GM21723 (cell line): Measurements from ENCODE around the gene PPP4R4.

Experiments
- ATAC-seq: cut with Tn5 transposase; IDR thresholded peaks from one replicate; pipeline ENCODE4 v1.9.1; 2021; ENCODE audit warnings: mild to moderate bottlenecking, moderate library complexity; ENCODE audit not compliant: unreplicated experiment

PPP4R4 gene

GRCh38 chr14:94303111-94303510 is 129.0 kb downstream of the PPP4R4 start:
- no peak for ATAC-seq

- no peak for ATAC-seq
These were observed 130.1 kb downstream of the PPP4R4 start for GRCh38 chr14:94304243-94304642.

- no peak for ATAC-seq
These were observed 131.5 kb downstream of the PPP4R4 start for GRCh38 chr14:94305620-94306019.

- no peak for ATAC-seq
These were observed 132.2 kb downstream of the PPP4R4 start for GRCh38 chr14:94306047-94306978.

GRCh38 chr14:94307410-94307992 is 133.4 kb downstream of the PPP4R4 start:
- no peak for ATAC-seq

GRCh38 chr14:94309721-94310120 is 135.6 kb downstream of the PPP4R4 start:
- no peak for ATAC-seq

GRCh38 chr14:94310248-94310647 is 136.1 kb downstream of the PPP4R4 start:
- ATAC-seq = no peak

- no peak for ATAC-seq
These were observed 138.5 kb downstream of the PPP4R4 start for GRCh38 chr14:94312481-94313246.

GRCh38 chr14:94313991-94314655 is 140.0 kb downstream of the PPP4R4 start:
- no peak for ATAC-seq

- no peak for ATAC-seq
These were observed 140.8 kb downstream of the PPP4R4 start for GRCh38 chr14:94314890-94315289.

- no peak for ATAC-seq
These were observed 142.6 kb downstream of the PPP4R4 start for GRCh38 chr14:94316692-94317091.

GRCh38 chr14:94317259-94317658 is 143.1 kb downstream of the PPP4R4 start:
- no peak for ATAC-seq

- ATAC-seq = no peak
These were observed 146.1 kb downstream of the PPP4R4 start for GRCh38 chr14:94320243-94320642.

- no peak for ATAC-seq
These were observed 147.5 kb downstream of the PPP4R4 start for GRCh38 chr14:94321421-94322271.

GRCh38 chr14:94322648-94323570 is 148.8 kb downstream of the PPP4R4 start, which contains the start of gene SERPINA6:
Gene SERPINA6 (minus strand): TSS chr14:94323336. CDS start chr14:94314648, 8,688 bp downstream.
- no peak for ATAC-seq

- no peak for ATAC-seq
These were observed 154.1 kb downstream of the PPP4R4 start for GRCh38 chr14:94328196-94328595.
